CD4-positive, alpha-beta T cell treated with Interleukin-15 for 1 hour (primary cell): ENCODE results near the gene SLC6A9.

Experiments used
- DNase-seq: peaks from one replicate; pipeline ENCODE4 v3.0.0-alpha.2; 2020

SLC6A9 gene

DNA sequence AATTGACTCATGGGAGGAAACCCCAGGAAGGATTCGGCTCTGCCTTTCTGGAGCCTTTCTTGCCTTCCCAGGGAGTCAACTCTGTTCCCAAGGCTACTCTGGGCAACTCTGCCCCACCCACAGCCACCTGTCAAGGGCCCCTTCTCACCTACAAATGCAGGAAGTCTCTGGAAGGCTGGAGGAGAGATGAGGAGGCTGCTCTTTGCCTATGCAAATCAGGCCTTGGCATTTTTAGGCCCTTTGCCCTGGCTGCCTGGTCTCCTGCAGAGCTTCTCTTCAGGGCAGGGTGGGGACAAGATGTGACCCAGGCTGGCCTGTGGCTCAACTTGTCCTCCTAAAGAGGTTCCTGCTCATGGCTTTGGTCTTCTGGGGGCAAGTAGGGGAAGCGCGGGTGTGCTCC lies 5.4 kb downstream of the SLC6A9 start:
- DNase-seq: no peak

GRCh38 chr1:44024903-44025525 lies 6.2 kb downstream of the SLC6A9 start:
- DNase-seq: no peak

DNA sequence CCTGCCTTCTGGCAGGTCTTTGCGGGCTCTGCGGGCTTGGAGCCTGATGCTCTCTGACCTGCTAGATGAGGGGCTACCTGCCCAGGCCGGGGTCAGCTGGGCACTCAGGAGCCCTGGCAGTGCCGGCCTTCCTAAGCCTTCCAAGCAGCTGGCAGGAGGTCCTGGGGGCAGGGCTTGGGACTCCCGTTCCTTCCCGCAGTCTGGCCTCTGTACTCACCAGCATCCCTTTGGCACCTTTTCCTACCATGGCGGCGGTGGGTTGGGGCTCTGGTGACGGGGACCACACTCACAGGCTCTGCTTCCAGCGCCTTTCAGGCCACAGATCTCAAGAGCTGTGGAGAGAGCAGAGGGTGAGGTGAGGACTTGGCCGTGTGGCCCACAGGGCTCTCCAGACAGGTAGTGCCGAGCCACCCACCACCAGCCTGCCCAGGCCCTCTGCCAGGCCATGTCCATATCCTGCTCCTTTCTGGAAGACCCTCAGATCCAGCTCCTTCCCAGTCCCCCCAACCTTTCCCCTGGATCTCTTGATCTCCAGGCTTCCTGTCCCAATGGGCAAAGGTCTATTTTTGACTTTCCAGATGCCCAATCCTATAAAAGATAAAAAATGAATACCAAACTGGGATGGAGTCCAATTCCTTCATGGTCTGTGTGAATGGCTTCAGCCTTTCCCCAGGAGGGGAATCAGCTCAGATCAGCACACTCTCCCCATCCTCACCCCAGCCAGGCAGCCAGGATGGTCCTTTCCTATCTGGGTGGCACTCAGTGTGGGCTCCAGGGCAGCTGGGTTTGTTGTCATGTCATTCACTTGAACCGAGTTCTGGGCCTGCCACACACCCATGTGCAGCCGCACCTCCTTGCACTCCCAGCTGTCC lies 7.0 kb downstream of the SLC6A9 start:
- DNase-seq: no peak

DNA sequence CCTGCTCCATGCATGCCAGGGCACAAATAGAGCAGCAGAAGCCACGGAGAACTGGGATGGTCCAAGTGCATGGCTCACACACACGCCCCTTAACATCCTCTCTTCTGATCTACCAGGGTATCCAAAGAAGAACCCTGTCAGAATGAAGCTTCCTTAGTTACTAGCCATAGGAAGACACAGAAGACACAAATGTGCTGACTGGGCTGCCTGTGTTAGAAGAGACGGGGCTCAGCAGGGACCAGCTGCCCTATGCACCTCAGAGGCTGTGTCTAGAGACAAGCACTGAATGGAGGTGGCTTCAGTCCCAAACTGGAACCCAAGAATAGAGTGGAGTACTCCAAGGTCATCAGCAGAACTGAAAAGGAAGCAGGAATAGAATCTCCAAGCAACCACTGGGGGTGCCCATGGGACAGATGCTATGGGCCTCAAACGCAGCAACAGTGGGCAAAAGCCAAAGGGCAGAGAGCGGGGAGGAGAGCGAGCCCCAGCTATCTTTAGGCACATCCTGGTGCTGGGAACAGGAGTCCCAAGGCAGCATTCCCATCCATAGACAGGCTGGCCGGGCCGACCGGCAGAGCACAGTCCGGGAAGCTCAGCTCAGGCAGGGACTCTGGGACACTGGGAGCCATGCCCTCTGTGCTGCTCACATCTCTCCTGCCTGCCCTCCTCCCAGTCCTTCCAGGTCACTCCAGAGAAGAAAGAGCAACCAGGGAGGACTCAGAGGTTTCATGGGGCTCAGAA lies 9.5 kb downstream of the SLC6A9 start:
- DNase-seq: no peak

DNA sequence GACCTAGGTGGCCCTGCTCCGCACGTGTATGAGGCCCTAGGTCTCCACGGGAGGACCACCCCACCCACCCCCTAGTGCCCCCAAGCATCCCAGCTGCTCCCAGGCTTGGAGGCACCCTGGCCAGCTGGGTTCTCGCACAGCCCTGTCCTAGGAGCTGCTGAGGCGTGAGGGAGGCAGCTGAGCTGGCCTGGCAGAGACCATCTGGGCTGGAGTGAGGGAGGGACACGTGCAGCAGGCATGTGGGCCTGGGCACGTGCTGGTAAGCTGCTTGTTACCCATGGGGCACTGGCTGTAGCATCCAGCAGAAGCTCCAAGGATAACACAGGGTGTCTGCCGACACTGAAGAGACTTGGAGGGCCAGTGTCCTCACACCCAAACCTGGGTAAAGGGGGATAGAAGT lies 10.1 kb downstream of the SLC6A9 start:
- no peak for DNase-seq

GRCh38 chr1:44020464-44020863 lies 10.8 kb downstream of the SLC6A9 start:
- DNase-seq: no peak

DNA sequence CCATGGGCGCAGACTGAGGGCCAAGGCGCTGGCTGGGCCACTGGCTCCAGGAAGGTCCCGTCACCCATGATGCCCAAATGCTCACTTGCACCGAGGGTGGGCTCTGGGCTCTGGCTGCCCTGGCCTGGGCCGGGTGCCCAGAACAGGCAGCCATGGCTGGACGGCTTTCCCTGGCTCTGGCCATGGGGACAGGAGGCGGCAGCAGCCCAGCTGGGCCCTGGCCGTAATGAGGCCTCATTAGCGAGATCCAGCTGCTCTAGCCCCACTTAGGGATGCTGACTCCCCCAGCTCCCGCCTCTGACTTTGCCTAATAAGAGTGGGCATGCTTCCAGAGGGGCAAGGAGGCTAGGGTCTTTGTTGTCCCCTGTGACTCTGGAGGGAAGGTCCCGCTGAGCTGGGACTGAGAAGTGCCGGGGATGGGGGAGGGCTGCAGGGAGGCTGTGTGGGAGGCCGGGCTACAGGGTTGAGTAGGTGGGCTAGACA lies 11.8 kb downstream of the SLC6A9 start:
- DNase-seq: no peak

- DNase-seq: no peak
These were observed 14.3 kb downstream of the SLC6A9 start for GRCh38 chr1:44016890-44017400.

- DNase-seq: no peak
These were observed 15.0 kb downstream of the SLC6A9 start for GRCh38 chr1:44016041-44016889.

- no peak for DNase-seq
These were observed 16.1 kb downstream of the SLC6A9 start for GRCh38 chr1:44015206-44015605.

DNA sequence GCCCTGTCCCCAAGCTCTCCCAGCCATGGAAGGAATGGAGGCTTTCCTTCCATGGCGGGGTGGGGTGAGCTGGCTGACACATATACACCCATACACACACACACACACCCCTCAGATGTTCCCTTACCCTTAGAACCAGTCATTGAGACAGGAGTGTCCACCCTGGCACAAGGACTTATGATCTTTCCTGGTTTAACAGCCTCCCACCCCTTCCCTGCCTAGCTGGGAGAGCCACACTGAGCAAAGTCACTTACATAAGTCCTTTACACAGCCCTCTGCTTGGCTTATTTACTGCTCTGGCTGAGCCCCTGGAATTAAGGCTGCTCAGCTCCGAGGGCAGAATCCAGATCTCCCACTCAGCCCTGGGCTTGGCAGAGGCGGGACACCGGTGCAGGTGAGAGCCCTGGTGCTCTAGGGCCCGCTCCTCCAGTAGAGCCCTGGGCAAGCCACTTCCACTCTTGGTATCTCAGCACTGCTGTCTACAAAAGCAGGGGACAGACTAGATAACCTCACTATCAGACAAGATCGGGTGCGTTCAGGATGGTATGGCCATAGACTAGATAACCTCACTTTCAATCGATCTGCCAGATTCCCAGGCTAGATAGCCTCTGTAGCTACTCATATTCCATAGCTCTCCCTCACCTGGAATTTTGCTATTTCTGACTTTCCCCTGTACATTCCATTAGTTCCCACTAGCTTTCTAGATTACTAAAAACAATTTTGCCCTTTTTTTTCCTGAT lies 16.7 kb downstream of the SLC6A9 start:
- DNase-seq: no peak

DNA sequence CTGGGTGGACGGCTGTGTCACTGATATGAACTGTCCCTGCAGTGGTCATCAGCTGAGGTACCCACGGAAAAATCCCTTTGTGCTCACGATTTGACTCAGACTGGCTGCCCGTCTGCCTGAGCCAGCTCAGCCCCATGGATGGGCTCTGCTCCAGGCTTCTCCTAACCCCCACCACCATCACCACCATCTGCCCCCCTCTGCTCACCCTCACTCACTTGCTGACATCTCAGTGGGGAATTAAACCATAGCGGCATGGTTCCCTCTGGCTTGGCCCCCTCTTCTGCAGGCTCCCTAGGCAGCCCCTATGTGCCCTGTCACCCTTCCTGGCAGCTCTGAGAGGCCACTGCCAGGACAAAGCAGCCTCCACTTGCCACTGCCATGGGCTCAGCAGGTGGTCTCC lies 17.3 kb downstream of the SLC6A9 start:
- no peak for DNase-seq

GRCh38 chr1:44012941-44013609 lies 18.2 kb downstream of the SLC6A9 start:
- no peak for DNase-seq

DNA sequence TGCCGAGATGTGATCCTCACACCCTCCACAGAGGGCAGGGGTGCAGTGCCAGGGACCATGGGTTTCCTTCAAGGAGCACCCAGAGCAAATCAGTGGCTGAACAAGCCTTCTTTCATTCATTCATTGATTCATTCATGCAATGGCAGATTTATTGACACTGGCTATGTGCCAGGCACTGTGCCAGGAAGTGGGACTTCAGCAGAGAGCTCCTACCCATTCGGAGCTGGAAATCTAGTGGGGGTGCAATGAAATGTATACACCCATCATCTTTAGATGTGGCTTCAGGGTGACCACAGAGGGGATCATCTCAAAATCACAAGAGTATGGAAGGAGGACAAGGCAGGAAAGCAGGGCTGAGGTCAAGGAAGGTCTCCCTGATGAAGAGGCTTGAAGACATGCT lies 18.9 kb downstream of the SLC6A9 start:
- DNase-seq: no peak

GRCh38 chr1:44010935-44011471 lies 20.3 kb downstream of the SLC6A9 start:
- no peak for DNase-seq

DNA sequence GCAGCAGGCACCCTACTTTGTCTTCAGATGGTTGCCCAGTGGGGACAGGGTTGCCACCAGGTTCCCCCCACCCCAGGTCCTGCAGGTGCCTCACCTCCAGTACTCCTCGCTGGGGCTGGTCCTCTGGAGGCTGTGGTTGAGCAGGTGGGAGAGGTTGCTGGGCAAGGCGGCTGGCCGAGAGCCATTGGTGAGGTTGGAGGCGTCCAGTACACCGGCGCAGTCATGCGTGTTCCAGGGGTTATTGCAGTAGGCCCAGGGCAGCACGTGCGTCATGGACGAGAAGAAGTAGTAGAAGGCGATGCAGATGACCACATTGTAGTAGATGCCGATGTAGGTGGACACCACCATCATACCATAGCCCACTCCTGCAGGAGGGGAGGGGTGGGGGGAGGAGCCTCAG lies 23.0 kb downstream of the SLC6A9 start:
- no peak for DNase-seq

DNA sequence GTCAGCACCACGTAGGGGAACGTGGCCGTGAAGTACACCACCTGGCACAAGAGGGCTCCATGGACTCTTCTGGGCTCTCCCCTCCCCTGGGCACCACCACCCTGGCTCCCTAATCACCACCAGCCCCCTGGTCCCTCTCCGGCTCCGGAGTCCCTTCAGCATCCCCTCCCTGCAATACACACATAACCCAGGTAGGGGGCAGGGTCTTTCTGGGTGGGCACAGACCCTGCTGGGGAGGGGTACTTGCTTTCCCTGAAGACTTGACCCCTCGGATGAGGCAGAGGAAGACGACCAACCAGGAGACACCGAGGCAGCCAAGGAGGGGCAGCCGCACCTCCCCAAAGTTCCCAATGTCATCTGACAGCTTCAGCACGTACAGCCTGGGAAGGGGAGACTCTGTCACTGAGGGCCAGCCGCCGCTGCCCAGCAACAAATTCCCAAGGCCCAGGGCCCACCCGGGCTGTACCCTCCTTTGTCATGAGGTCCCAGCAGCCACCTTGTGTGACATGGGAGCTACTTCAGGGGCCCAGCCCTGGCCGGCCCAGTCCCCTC lies 28.6 kb downstream of the SLC6A9 start:
- DNase-seq: no peak

DNA sequence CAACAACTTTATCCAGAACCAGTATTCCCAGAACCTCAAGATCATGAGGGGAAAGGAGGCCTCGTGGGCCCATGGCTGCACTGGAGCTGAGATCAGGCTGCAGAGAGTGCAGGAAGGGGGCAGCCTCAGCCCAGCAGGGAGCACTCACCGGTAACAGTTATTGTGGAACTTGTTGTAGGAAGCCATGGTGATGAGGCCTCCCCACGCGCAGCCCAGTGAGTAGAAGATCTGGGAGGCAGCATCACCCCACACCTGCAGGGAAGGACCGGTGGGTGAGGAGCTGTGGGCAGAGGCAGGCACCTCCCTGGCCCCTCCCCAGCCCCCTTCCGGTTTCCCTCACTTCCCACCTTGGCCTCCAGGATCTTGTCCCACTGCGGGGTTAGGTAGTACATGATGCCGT lies 29.1 kb downstream of the SLC6A9 start:
- DNase-seq: no peak

DNA sequence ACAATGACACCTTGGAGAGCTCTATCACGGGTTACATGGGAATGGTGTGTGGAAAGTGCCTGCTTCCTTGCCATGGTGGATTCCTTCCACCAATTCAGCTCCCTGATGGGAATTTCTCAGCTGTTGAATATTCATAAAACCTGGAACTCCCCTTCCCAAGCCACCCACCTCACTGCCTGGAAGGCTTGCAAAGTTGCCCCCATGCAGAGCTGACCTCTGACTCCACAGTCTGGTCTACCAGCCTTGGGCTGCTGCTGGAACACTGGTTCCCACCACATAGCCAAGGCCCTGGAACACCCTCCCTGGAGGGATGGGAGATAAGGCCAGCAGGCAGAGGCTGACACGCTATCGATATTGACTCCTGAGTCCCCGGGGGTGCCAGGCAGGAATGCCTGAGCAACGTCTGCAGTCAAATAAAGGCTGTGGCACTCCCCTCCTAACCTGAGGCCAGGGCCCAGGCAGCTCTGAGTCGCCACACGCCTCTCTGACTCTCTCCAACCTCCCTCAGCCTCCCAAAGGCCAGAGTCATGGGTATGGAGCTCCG lies 31.1 kb downstream of the SLC6A9 start:
- DNase-seq: no peak

DNA sequence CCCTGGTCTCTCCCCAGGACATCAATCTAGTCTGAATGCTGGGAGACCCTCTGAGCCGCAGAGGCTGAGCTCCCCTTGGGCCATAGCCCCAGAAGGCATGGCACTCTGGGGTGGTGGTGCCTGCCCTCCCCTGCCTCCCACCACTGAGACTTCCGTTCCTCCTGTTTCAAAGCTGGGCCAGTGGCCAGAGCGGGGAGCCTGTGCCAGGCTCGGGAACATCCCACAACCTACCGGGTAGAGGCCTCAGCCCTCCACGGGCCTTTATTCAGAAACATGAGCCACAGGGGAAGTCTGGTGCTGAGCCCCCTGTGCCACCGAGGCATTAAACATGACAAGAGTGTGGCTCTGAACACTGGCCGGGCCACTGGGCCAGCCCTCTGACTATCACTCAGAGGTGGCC lies 31.8 kb downstream of the SLC6A9 start:
- no peak for DNase-seq
